AG04450 (cell line): Measurements from ENCODE around the gene FBRSL1. TPM values are rescaled to one million over a fixed set of nuclear protein-coding genes. Genes with fewer than 3 reads are reported as not detected.

ENCODE experiments used
- CTCF ChIA-PET: fragments of 300-600, 350-600 bp; formaldehyde crosslinking; extraction: SDS; loops from one replicate; lab custom pipeline; 2022; ENCODE audit warnings: antibody characterized with exemption, inconsistent platforms; lab: Charles Lee
- POLR2A ChIA-PET: fragments of 350-600 bp; formaldehyde crosslinking; extraction: SDS; loops from one replicate; lab custom pipeline; 2021; ENCODE audit warnings: antibody characterized with exemption, inconsistent platforms; lab: Yijun Ruan, JAX
- DNase-seq: peaks from one replicate; pipeline ENCODE4 v3.0.0-alpha.2; 2011; ENCODE audit warnings: low read depth, low spot score
- H3K27ac ChIP-seq: one replicate; pipeline ENCODE4 v1.5.1; 2012; ENCODE audit warnings: low read depth, low read length, control low read depth
- H3K27me3 ChIP-seq: one replicate; pipeline ENCODE4 v1.6.0; 2012; ENCODE audit warnings: low read length; ENCODE audit not compliant: control insufficient read depth, insufficient read depth
- H3K4me3 ChIP-seq: 2 replicates; pipeline ENCODE4 v1.5.1; 2011; ENCODE audit warnings: mild to moderate bottlenecking, low read depth, low read length, control low read depth
- H3K9me3 ChIP-seq: 2 replicates; pipeline ENCODE4 v1.5.1; 2012; ENCODE audit warnings: low read length; ENCODE audit not compliant: control insufficient read depth, insufficient read depth
- polyA plus RNA-seq: library from polyadenylated mRNA; depleted of rRNA; stranded (reverse); fragments of >200 nt; gene quantifications from 2 replicates; pipeline ENCODE4 v1.2.3, GENCODE V29; 2011
- TF ChIP-seq, protein P1 (sequence below): IDR thresholded peaks from 2 replicates; pipeline ENCODE4 v1.5.1; 2011; ENCODE audit warnings: low read depth, low read length, control low read depth, inconsistent platforms

The FBRSL1 gene
- polyA plus RNA-seq, 1 experiment = 1.1 TPM

DNA sequence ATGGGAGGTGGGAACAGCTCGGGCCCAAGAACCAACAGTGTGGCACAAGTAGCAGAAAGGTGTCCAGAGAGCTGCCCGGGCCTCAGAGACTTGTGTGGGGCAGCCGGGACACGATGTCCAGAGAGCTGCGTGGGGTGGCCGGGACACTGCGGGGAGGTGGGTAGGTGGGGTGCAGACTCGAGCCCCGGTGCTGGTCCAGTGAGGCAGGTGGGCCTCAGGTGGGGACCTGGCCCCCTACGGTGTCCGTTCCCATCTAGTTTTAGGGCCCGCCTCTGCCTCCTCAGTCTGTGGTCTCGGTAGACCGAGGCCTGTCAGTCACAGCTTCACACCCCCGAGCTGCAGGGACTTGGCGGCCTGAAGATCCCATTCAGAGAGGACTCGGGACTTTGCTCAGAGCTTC lies 6.3 kb upstream of the FBRSL1 start:
- CTCF ChIA-PET = no interaction called here

DNA sequence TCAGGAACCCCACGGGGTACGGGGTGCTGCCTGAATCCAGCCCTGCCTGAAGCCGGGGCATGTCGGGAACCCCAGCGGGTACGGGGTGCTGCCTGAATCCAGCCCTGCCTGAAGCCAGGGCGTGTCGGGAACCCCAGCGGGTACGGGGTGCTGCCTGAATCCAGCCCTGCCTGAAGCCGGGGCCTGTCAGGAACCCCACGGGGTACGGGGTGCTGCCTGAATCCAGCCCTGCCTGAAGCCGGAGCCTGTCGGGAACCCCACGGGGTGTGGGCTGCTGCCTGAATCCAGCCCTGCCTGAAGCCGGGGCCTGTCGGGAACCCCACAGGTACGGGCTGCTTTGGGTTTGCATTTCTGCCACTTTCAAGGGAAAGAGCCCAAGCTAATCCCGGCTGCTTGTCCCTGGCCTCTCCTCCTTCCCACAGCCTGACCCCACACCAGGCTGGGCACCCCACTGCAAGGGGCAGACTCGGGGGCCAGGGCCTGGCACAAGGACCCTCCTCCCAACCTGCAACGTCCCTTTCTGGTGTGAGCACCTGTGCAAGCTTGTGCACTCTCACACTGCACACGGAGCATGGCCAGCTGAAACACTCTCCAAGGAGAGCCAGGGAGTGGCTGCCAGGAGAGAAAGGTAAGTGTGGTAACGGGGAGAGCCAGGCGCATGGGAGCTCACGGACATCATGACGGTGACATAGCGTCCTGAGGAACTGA lies 5.6 kb upstream of the FBRSL1 start:
- H3K27ac ChIP-seq = no peak overlapping the region
- no peak overlapping the region for H3K4me3 ChIP-seq
- no peaks in the 10 kb centered on the region; the same call in 1 of the 2 replicates for H3K9me3 ChIP-seq
- H3K27me3 ChIP-seq = peaks cover 37% of the 10 kb centered on the region
- ChIA-PET POLR2A (no interaction called here), CTCF (no interaction called here)
- DNase-seq = no peak
- TF ChIP-seq, protein P1, sequence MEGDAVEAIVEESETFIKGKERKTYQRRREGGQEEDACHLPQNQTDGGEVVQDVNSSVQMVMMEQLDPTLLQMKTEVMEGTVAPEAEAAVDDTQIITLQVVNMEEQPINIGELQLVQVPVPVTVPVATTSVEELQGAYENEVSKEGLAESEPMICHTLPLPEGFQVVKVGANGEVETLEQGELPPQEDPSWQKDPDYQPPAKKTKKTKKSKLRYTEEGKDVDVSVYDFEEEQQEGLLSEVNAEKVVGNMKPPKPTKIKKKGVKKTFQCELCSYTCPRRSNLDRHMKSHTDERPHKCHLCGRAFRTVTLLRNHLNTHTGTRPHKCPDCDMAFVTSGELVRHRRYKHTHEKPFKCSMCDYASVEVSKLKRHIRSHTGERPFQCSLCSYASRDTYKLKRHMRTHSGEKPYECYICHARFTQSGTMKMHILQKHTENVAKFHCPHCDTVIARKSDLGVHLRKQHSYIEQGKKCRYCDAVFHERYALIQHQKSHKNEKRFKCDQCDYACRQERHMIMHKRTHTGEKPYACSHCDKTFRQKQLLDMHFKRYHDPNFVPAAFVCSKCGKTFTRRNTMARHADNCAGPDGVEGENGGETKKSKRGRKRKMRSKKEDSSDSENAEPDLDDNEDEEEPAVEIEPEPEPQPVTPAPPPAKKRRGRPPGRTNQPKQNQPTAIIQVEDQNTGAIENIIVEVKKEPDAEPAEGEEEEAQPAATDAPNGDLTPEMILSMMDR = no peak

More for the DNA sequence above, 6.3 kb upstream of the FBRSL1 start:
- POLR2A ChIA-PET = no interaction called here
- Histone ChIP-seq H3K4me3 (no peak overlapping the region), H3K27ac (no peak overlapping the region), H3K9me3 (no peaks in the 10 kb centered on the region; the same call in 1 of the 2 replicates), H3K27me3 (peaks cover 38% of the 10 kb centered on the region)
- no peak for DNase-seq
- TF ChIP-seq, protein P1 = no peak

DNA sequence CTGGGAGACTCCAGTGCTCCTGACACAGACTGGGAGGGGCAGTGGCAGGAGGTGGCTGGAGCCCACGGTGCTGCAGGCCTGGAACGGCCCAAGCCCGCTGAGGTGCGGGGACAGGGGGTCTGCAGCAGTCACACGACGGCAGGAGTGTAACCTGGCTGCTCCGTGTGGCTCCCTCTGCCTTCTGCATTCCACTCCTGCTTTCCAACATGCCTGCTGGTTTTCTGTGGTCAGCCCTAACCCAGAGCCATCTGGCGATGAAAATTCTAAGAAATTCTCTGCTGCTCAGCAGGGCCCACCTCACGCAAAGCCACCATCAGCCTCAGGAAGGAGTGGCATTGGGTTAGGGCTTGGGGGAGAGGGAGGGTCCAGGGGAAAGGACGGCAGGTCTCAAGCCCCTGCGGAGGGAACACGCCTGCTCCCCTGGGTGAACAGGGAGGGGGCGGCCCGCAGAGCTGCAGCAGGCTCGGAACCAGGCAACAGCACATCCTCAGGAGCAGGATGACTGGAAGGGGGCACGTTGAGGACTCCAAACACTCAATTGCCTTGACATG lies 5.0 kb upstream of the FBRSL1 start:
- peaks cover 32% of the 10 kb centered on the region for H3K27me3 ChIP-seq
- CTCF ChIA-PET = no interaction called here
- no peak overlapping the region for H3K27ac ChIP-seq
- H3K9me3 ChIP-seq = no peaks in the 10 kb centered on the region; the same call in 1 of the 2 replicates
- POLR2A ChIA-PET = no interaction called here
- no peak overlapping the region for H3K4me3 ChIP-seq
- DNase-seq = no peak
- TF ChIP-seq, protein P1 = no peak

DNA sequence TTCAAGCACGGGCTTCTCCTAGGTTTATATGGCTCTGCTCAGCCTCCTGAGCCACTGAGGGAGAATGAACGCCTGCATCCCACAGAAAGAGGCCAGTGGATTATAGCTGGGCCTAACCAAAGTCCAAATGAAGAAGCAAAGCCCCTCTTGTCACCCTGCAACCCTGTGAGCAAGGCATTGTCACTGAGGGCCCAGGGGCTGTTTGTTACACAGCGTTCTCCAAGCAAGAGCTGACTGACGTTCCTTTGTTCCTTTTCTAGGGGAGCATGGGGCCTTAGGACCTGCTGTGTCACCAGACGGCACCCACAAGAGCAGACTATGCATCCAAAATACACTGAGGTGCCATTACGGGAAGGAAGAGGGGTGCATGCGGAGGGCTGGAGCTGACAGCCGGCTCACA lies 4.3 kb upstream of the FBRSL1 start:
- TF ChIP-seq, protein P1 = no peak
- CTCF ChIA-PET = interaction anchor here (0.7 to 1.2 kb wide), 2 partner anchors 34 to 38 kb away, joined by 3 read pairs; no protein-coding TSS in a partner anchor
- peaks cover 29% of the 10 kb centered on the region for H3K27me3 ChIP-seq
- no peak overlapping the region for H3K27ac ChIP-seq
- no peak overlapping the region for H3K4me3 ChIP-seq
- DNase-seq = no peak
- no peaks in the 10 kb centered on the region; the same call in 1 of the 2 replicates for H3K9me3 ChIP-seq
- POLR2A ChIA-PET = no interaction called here

DNA sequence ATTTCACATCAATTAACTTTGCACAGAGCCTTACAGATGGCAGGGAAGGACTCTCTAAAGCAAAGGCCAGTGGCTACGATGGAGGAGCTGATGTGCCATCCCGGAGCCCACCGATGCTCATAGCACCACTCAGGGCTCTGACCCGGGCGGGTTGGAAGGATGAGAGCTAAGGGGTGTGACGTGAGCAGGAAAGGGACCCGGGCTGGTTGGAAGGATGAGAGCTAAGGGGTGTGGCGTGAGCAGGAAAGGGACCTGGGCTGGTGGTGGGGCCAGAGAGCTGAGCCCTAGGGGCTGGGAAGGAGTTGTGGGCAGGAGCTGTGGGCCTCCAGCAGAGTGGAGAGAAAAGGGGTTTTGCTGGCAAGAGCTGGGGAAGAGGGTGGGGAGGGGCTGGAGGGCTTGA lies 3.8 kb upstream of the FBRSL1 start:
- TF ChIP-seq, protein P1 = no peak
- no peak overlapping the region for H3K27ac ChIP-seq
- no peak overlapping the region for H3K4me3 ChIP-seq
- ChIA-PET POLR2A (no interaction called here), CTCF (interaction anchor here (0.7 to 1.2 kb wide), 2 partner anchors 33 to 38 kb away, joined by 3 read pairs; no protein-coding TSS in a partner anchor)
- H3K27me3 ChIP-seq = peaks cover 29% of the 10 kb centered on the region
- no peak for DNase-seq
- H3K9me3 ChIP-seq = no peaks in the 10 kb centered on the region; the same call in 1 of the 2 replicates
